HepG2 (cell line): Measurements from ENCODE around the gene GOLGA6D. TPM values are rescaled to one million over a fixed set of nuclear protein-coding genes. Genes with fewer than 3 reads are reported as not detected.

Source experiments
- BRCA1 ChIP-seq: sonication (generic); formaldehyde crosslinking; IDR thresholded peaks from 2 replicates; pipeline ENCODE4 v1.4.0; 2020; ENCODE audit warnings: missing genetic modification reagents
- EEA1 ChIP-seq: sonication (generic); formaldehyde crosslinking; IDR thresholded peaks from 2 replicates; pipeline ENCODE4 v1.5.1; 2020; ENCODE audit warnings: mild to moderate bottlenecking, missing genetic modification reagents, borderline replicate concordance
- FOXP1 ChIP-seq, 2 experiments: fragments of 450-650 bp in 1 of 2; IDR thresholded peaks; 2 replicates each; pipeline ENCODE4 v1.6.1; 2017 to 2018; ENCODE audit warnings: antibody characterized with exemption in 1 of 2
- HCFC1 ChIP-seq: fragments of 150-350 bp; IDR thresholded peaks from 2 replicates; pipeline ENCODE4 v1.6.1; 2014; ENCODE audit warnings: low read depth, low read length
- MATR3 ChIP-seq: sonication (generic); formaldehyde crosslinking; IDR thresholded peaks from 2 replicates; pipeline ENCODE4 v1.4.0; 2020; ENCODE audit warnings: missing genetic modification reagents
- RARA ChIP-seq: IDR thresholded peaks from 2 replicates; pipeline ENCODE4 v1.6.1; 2016; ENCODE audit warnings: missing genetic modification reagents, missing compliant biosample characterization
- RARG ChIP-seq: sonication (generic); formaldehyde crosslinking; IDR thresholded peaks from 2 replicates; pipeline ENCODE4 v1.4.0; 2020; ENCODE audit warnings: low read depth, mild to moderate bottlenecking, missing genetic modification reagents
- REST ChIP-seq, 2 experiments: IDR thresholded peaks; 2 replicates each; pipeline ENCODE4 v1.6.1; 2011 to 2012; ENCODE audit warnings: low read length in 2 of 2, borderline replicate concordance in 1 of 2, low read depth in 1 of 2, mild to moderate bottlenecking in 1 of 2, moderate library complexity in 1 of 2
- SMAD1 ChIP-seq: sonication (generic); formaldehyde crosslinking; IDR thresholded peaks from 2 replicates; pipeline ENCODE4 v1.4.0; 2020; ENCODE audit warnings: missing genetic modification reagents, low read depth, mild to moderate bottlenecking, borderline replicate concordance
- THAP11 ChIP-seq: IDR thresholded peaks from 2 replicates; pipeline ENCODE4 v1.6.1; 2016; ENCODE audit warnings: missing biosample characterization, missing genetic modification reagents
- ZBTB10 ChIP-seq: sonication (generic); formaldehyde crosslinking; IDR thresholded peaks from 2 replicates; pipeline ENCODE4 v1.4.0; 2020; ENCODE audit warnings: missing genetic modification reagents, borderline replicate concordance
- ZFP41 ChIP-seq: sonication (generic); formaldehyde crosslinking; IDR thresholded peaks from 2 replicates; pipeline ENCODE4 v1.4.0; 2020; ENCODE audit warnings: mild to moderate bottlenecking, missing genetic modification reagents, borderline replicate concordance
- ZMYM3 ChIP-seq: sonication (generic); formaldehyde crosslinking; IDR thresholded peaks from 2 replicates; pipeline ENCODE4 v1.5.1; 2020; ENCODE audit warnings: mild to moderate bottlenecking, missing genetic modification reagents
- ZNF10 ChIP-seq: sonication (generic); formaldehyde crosslinking; IDR thresholded peaks from 2 replicates; pipeline ENCODE4 v1.4.0; 2020; ENCODE audit warnings: mild to moderate bottlenecking, low read depth, missing genetic modification reagents, borderline replicate concordance
- ZNF260 ChIP-seq: sonication (generic); formaldehyde crosslinking; IDR thresholded peaks from 2 replicates; pipeline ENCODE4 v1.4.0; 2020; ENCODE audit warnings: missing genetic modification reagents, low read depth, mild to moderate bottlenecking, borderline replicate concordance
- ZNF383 ChIP-seq: sonication (generic); formaldehyde crosslinking; IDR thresholded peaks from 2 replicates; pipeline ENCODE4 v1.4.0; 2020; ENCODE audit warnings: missing genetic modification reagents, mild to moderate bottlenecking, borderline replicate concordance
- ZNF749 ChIP-seq: sonication (generic); formaldehyde crosslinking; IDR thresholded peaks from 2 replicates; pipeline ENCODE4 v1.8.0; 2022; ENCODE audit warnings: mild to moderate bottlenecking, missing genetic modification reagents, moderate library complexity, borderline replicate concordance
- ZSCAN21 ChIP-seq: sonication (generic); formaldehyde crosslinking; IDR thresholded peaks from 2 replicates; pipeline ENCODE4 v1.8.0; 2022; ENCODE audit warnings: mild to moderate bottlenecking, missing genetic modification reagents, moderate library complexity, borderline replicate concordance
- ZSCAN22 ChIP-seq: sonication (generic); formaldehyde crosslinking; IDR thresholded peaks from 2 replicates; pipeline ENCODE4 v1.4.0; 2020; ENCODE audit warnings: mild to moderate bottlenecking, missing genetic modification reagents
- polyA plus RNA-seq, 8 experiments: library from polyadenylated mRNA; depleted of rRNA in 3 of 8; stranded (reverse) in 7 of 8; unstranded in 1 of 8; fragments of >200 nt; fragmentation: Illumina TruSeq in 4 of 8; extraction: Trizol in 4 of 8; gene quantifications; 2 replicates each; pipeline versions ENCODE4 v1.2.1 to v1.2.3, GENCODE V29; 2011 to 2016; ENCODE audit warnings: low read depth in 4 of 8, missing spikeins in 1 of 8, mixed read lengths in 1 of 8; ENCODE audit not compliant: insufficient read depth in 1 of 8
- total RNA-seq, 5 experiments: library from RNA; depleted of rRNA; stranded (reverse); fragments of >200 nt; fragmentation: Illumina TruSeq; extraction: Trizol; gene quantifications; 2 replicates each; pipeline ENCODE4 v1.2.3, GENCODE V29; 2016; ENCODE audit warnings: low read depth in 1 of 5
- TF ChIP-seq, protein P1 (sequence below): IDR thresholded peaks from 2 replicates; pipeline ENCODE4 v1.6.1; 2012; ENCODE audit warnings: inconsistent platforms
- TF ChIP-seq, protein P2 (sequence below): IDR thresholded peaks from 2 replicates; pipeline ENCODE4 v1.6.1; 2016; ENCODE audit warnings: missing compliant biosample characterization, missing genetic modification reagents, borderline replicate concordance

GOLGA6D gene
- total and polyA plus RNA-seq, 2 of the 13 experiments (the other 11 are each of a cell fraction or from before 2014, with no cell fraction given) = 0.04 TPM; not detected in 1

- peak; percentile 87; the same call in 1 of the 2 replicates for TF ChIP-seq SMAD1 (CRISPR knock-in tag)
- peak; percentile 58 for TF ChIP-seq HCFC1
- TF ChIP-seq ZNF383 (CRISPR knock-in tag) = no peak
- 0 out of 2 replicates have a peak, but pooled peaks have one; percentile 74 for TF ChIP-seq EEA1 (CRISPR knock-in tag)
- 0 out of 2 replicates have a peak, but pooled peaks have one; percentile 28 for TF ChIP-seq ZBTB10 (CRISPR knock-in tag)
- TF ChIP-seq ZNF10 (CRISPR knock-in tag) = no peak
- TF ChIP-seq ZFP41 = no peak
- TF ChIP-seq REST (IDR thresholded peaks at IDR 0.05; ENCODE audit: borderline replicate concordance in 1 of 2, low read depth in 1 of 2, low read length in 2 of 2) = no peak
- TF ChIP-seq ZNF260 = no peak
- TF ChIP-seq BRCA1 = no peak; the same call in 1 of the 2 replicates
- TF ChIP-seq, protein P1, sequence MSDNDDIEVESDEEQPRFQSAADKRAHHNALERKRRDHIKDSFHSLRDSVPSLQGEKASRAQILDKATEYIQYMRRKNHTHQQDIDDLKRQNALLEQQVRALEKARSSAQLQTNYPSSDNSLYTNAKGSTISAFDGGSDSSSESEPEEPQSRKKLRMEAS = peak; percentile 87
- no peak for TF ChIP-seq FOXP1 (IDR thresholded peaks at IDR 0.05)
- TF ChIP-seq FOXP1 (CRISPR knock-in tag; IDR thresholded peaks at IDR 0.05) = peak; percentile 15; the same call in 1 of the 2 replicates
- TF ChIP-seq MATR3 (CRISPR knock-in tag) = no peak
- peak; percentile 89; the same call in 1 of the 2 replicates for TF ChIP-seq ZSCAN21 (CRISPR knock-in tag)
- 0 out of 2 replicates have a peak, but pooled peaks have one; percentile 7 for TF ChIP-seq ZMYM3
- TF ChIP-seq ZSCAN22 = no peak
- TF ChIP-seq RARG (CRISPR knock-in tag) = no peak
- peak; percentile 36; the same call in 1 of the 2 replicates for TF ChIP-seq RARA (CRISPR knock-in tag)
- TF ChIP-seq, protein P2, sequence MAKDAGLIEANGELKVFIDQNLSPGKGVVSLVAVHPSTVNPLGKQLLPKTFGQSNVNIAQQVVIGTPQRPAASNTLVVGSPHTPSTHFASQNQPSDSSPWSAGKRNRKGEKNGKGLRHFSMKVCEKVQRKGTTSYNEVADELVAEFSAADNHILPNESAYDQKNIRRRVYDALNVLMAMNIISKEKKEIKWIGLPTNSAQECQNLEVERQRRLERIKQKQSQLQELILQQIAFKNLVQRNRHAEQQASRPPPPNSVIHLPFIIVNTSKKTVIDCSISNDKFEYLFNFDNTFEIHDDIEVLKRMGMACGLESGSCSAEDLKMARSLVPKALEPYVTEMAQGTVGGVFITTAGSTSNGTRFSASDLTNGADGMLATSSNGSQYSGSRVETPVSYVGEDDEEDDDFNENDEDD = peak; percentile 98
- TF ChIP-seq ZNF749 (CRISPR knock-in tag) = peak; percentile 90; the same call in 1 of the 2 replicates
- peak; percentile 91 for TF ChIP-seq THAP11 (CRISPR knock-in tag)
Observed at GRCh38 chr15:75335705-75336355, 53.2 kb downstream of the GOLGA6D start, which contains the start of gene COMMD4 (continued).
